22Rv1 (cell line): ENCODE results near the gene ATF6B.
"Not testable (repeated sequence)": the region's sequence is repeated elsewhere in the genome, so short reads cannot be mapped to it uniquely, and the experiment has no call there.

ENCODE experiments used
- H3K27ac ChIP-seq: fragments of 450-650 bp; 2 replicates; pipeline ENCODE4 v1.5.1; 2017
- CTCF ChIP-seq: fragments of 450-650 bp; IDR thresholded peaks from 2 replicates; pipeline ENCODE4 v1.5.1; 2017; ENCODE audit warnings: mild to moderate bottlenecking
- ZFX ChIP-seq: fragments of 450-650 bp; IDR thresholded peaks from 2 replicates; pipeline ENCODE4 v1.6.1; 2017; ENCODE audit warnings: antibody characterized with exemption, borderline replicate concordance

The ATF6B gene

DNA sequence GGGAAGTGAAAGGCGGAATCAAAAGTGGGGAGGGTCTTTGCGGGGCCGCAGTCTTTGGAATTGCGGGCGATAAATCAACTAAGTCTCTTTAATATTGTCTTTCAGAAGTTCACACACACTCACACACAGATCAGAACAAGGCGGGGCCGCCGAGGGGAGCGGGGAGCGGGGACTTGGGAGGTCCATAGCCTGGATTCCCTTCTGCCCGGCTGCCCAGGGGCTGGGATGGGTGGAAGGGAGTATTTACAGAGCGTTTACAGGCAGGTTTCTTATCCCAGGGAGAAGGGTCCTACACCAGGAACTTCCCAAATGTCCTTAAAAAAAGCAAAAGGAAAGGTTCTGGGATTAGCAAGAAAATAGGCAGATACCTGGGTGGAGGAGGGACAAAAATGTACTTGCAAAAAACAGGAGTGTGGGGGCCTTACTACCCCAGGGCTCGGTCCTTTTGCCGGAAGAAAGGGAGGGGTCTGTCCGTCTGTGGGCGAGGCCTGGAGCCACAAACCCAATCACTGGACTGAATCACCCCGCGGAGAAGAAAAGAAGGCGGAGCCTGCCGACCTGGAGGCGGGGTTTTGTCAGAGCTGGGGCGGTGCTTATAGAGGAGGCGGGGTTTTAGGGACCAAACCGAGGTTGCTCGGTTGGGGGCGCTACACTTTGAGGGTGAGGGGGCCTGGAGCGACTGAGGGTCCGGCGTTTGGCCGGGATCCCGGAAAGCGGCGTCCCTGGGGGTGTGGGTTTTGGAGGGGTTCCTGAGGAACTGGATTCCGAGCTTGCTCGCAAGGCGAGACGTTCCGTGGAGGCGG lies 20.4 kb upstream of the ATF6B start:
- H3K27ac ChIP-seq, result no peak overlapping the region; the same call in 1 of the 2 replicates
- peak; percentile 85 for TF ChIP-seq CTCF
- no peak for TF ChIP-seq ZFX

DNA sequence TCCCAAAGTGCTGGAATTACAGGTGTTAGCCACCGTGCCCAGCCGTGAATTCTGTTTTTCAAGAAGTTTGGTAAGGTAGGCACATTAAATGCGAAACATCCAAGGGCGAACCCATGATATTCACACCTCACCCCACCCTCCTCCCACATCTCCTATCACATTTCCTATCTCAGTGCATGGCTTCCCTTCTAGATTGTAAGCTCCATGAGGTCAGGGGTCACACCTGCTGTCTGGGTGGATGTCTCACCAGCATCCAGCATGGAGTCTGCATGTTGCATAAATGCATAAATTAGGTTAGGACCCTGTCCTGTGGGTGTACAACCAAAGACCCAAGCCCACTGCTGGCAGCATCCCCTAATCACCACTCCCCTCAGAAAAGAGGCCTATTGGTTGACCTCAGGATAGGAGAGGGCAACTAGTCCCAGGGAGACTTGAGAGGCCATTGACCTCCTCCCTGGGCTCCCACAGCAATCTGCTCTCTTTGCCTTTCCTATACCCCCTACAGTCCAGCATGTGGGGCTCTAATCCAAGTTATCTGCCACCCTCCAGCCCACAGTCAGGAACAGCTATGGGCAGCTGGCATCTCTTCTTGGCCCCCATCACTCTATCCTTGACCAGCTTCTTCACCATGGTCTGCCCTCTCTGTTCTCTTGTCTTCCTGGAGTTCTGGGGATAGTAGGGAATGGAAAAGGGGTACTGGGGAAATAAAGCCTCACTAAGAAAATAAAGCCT lies 19.5 kb upstream of the ATF6B start:
- TF ChIP-seq ZFX, result no peak
- no peak for TF ChIP-seq CTCF
- no peak overlapping the region for H3K27ac ChIP-seq

- H3K27ac ChIP-seq, result no peak overlapping the region
- TF ChIP-seq ZFX (no peak), CTCF (no peak)
These were observed 18.6 kb upstream of the ATF6B start for GRCh38 chr6:32146687-32147086.

- H3K27ac ChIP-seq, result no peak overlapping the region
- no peak for TF ChIP-seq CTCF
- TF ChIP-seq ZFX, result no peak
These were observed 18.2 kb upstream of the ATF6B start for GRCh38 chr6:32146287-32146686.

DNA sequence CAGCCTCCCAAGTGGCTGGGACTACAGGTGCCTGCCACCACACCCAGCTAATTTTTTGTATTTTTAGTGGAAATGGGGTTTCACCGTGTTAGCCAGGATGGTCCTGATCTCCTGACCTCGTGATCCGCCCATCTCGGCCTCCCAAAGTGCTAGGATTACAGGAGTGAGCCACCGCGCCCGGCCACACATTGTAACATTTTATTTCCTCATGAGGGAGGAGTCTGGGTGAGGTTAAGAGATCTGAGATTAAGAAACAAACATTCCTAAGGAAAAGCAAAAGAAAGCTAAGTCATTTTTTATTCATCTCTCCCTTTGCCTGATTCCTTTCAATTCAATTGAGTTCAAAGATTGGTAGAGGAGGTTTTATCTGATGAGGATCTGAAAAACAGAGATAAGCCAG lies 16.2 kb upstream of the ATF6B start:
- not testable (repeated sequence) for H3K27ac ChIP-seq

GRCh38 chr6:32140420-32141046 lies 12.5 kb upstream of the ATF6B start:
- TF ChIP-seq CTCF (no peak), ZFX (no peak)
- H3K27ac ChIP-seq, result no peak overlapping the region

GRCh38 chr6:32139590-32139989 lies 11.5 kb upstream of the ATF6B start:
- TF ChIP-seq ZFX (no peak), CTCF (no peak)
- H3K27ac ChIP-seq, result no peak overlapping the region
